Measurements from ENCODE around the gene COMMD4.
A peak's percentile ranks its signal among the peaks of the same experiment; 100 is the strongest.
"Not testable (repeated sequence)": the region's sequence is repeated elsewhere in the genome, so short reads cannot be mapped to it uniquely, and the experiment has no call there.

The COMMD4 gene

GRCh38 chr15:75335705-75336355 lies at the start of gene COMMD4:
Gene COMMD4, plus strand, starts transcription at chr15:75336063. Its CDS starts 27 bp downstream, at chr15:75336090.
- Histone ChIP-seq H3K9ac (peak within 1 kb of the TSS; percentile 65), H3K27ac (peak within 1 kb of the TSS; percentile 25; the same call in 1 of the 2 replicates), H3K36me3 (ENCODE audit: insufficient read depth) (no peaks in the 10 kb centered on the region), H3K4me1 (ENCODE audit: low read depth, poor library complexity, severe bottlenecking) (peaks cover 20% of the 10 kb centered on the region), H3K79me2 (ENCODE audit: insufficient read depth, low read depth) (peaks cover 7% of the 10 kb centered on the region; the same call in 1 of the 2 replicates), H3K4me2 (peak within 1 kb of the TSS; percentile 66), H4K20me1 (ENCODE audit: insufficient read depth) (no peaks in the 10 kb centered on the region), H2AFZ (ENCODE audit: low read depth) (peak within 1 kb of the TSS; percentile 99), H3K27me3 (ENCODE audit: insufficient read depth, low read depth) (no peaks in the 10 kb centered on the region), H3K4me3 (IDR thresholded peaks at IDR 0.05; ENCODE audit: insufficient read depth, low read depth, low read length) (no peak within 1 kb of the TSS)
- no peak for TF ChIP-seq CTCF (conservative IDR thresholded peaks at IDR 0.05; ENCODE audit: low read depth, low read length)

- H2AFZ ChIP-seq (ENCODE audit: low read depth); H3K79me2 ChIP-seq (ENCODE audit: insufficient read depth, low read depth); H3K27ac ChIP-seq; H3K4me3 ChIP-seq (IDR thresholded peaks at IDR 0.05; ENCODE audit: insufficient read depth, low read depth, low read length); H3K4me2 ChIP-seq; H3K4me1 ChIP-seq (ENCODE audit: low read depth, poor library complexity, severe bottlenecking); H3K36me3 ChIP-seq (ENCODE audit: insufficient read depth); H4K20me1 ChIP-seq (ENCODE audit: insufficient read depth); H3K9ac ChIP-seq; H3K27me3 ChIP-seq (ENCODE audit: insufficient read depth, low read depth): not testable (repeated sequence)
Observed at GRCh38 chr15:75293660-75294059, 42.2 kb upstream of the COMMD4 start.

GRCh38 chr15:75298541-75299310 lies 37.1 kb upstream of the COMMD4 start:
- not testable (repeated sequence) for H3K4me2 ChIP-seq

GRCh38 chr15:75299311-75299688 lies 36.6 kb upstream of the COMMD4 start:
- not testable (repeated sequence) for H3K27me3 ChIP-seq (ENCODE audit: insufficient read depth, low read depth); H3K4me3 ChIP-seq (IDR thresholded peaks at IDR 0.05; ENCODE audit: insufficient read depth, low read depth, low read length); H3K79me2 ChIP-seq (ENCODE audit: insufficient read depth, low read depth); H3K36me3 ChIP-seq (ENCODE audit: insufficient read depth); H4K20me1 ChIP-seq (ENCODE audit: insufficient read depth); H3K4me2 ChIP-seq; H3K27ac ChIP-seq; H2AFZ ChIP-seq (ENCODE audit: low read depth); H3K4me1 ChIP-seq (ENCODE audit: low read depth, poor library complexity, severe bottlenecking); H3K9ac ChIP-seq
- 0 out of 2 replicates have a peak, but pooled peaks have one; percentile 26 for TF ChIP-seq CTCF (conservative IDR thresholded peaks at IDR 0.05; ENCODE audit: low read depth, low read length)

More at GRCh38 chr15:75298541-75299310, 37.1 kb upstream of the COMMD4 start:
- H3K4me3 ChIP-seq (IDR thresholded peaks at IDR 0.05; ENCODE audit: insufficient read depth, low read depth, low read length); H3K27ac ChIP-seq; H3K27me3 ChIP-seq (ENCODE audit: insufficient read depth, low read depth); H3K36me3 ChIP-seq (ENCODE audit: insufficient read depth); H4K20me1 ChIP-seq (ENCODE audit: insufficient read depth); H2AFZ ChIP-seq (ENCODE audit: low read depth); H3K79me2 ChIP-seq (ENCODE audit: insufficient read depth, low read depth); H3K9ac ChIP-seq; H3K4me1 ChIP-seq (ENCODE audit: low read depth, poor library complexity, severe bottlenecking): not testable (repeated sequence)

- not testable (repeated sequence) for H3K9ac ChIP-seq; H3K36me3 ChIP-seq (ENCODE audit: insufficient read depth); H3K79me2 ChIP-seq (ENCODE audit: insufficient read depth, low read depth); H3K4me3 ChIP-seq (IDR thresholded peaks at IDR 0.05; ENCODE audit: insufficient read depth, low read depth, low read length); H3K27me3 ChIP-seq (ENCODE audit: insufficient read depth, low read depth); H3K4me1 ChIP-seq (ENCODE audit: low read depth, poor library complexity, severe bottlenecking); H3K4me2 ChIP-seq; H3K27ac ChIP-seq; H4K20me1 ChIP-seq (ENCODE audit: insufficient read depth); H2AFZ ChIP-seq (ENCODE audit: low read depth)
Observed at GRCh38 chr15:75300026-75300425, 35.8 kb upstream of the COMMD4 start.

Data from KMS-11 (cell line).